NCI-H2081 treated with DMSO at 0.1 percent for 48 hours (cell line): Measurements from ENCODE around the gene TKT.

Experiments used
- DNase-seq: peaks from one replicate; lab custom pipeline; 2025; lab: John Stamatoyannopoulos, UW

The TKT gene

GRCh38 chr3:53224026-53224425 is 31.8 kb downstream of the TKT start:
- no peak for DNase-seq

- DNase-seq, result no peak
These were observed 32.3 kb downstream of the TKT start for GRCh38 chr3:53223541-53223966.

GRCh38 chr3:53223025-53223424 is 32.8 kb downstream of the TKT start:
- DNase-seq, result no peak

GRCh38 chr3:53222183-53222901 is 33.5 kb downstream of the TKT start:
- DNase-seq, result no peak

- no peak for DNase-seq
These were observed 34.0 kb downstream of the TKT start for GRCh38 chr3:53221827-53222182.

- DNase-seq, result no peak
These were observed 34.5 kb downstream of the TKT start for GRCh38 chr3:53221345-53221744.

DNA sequence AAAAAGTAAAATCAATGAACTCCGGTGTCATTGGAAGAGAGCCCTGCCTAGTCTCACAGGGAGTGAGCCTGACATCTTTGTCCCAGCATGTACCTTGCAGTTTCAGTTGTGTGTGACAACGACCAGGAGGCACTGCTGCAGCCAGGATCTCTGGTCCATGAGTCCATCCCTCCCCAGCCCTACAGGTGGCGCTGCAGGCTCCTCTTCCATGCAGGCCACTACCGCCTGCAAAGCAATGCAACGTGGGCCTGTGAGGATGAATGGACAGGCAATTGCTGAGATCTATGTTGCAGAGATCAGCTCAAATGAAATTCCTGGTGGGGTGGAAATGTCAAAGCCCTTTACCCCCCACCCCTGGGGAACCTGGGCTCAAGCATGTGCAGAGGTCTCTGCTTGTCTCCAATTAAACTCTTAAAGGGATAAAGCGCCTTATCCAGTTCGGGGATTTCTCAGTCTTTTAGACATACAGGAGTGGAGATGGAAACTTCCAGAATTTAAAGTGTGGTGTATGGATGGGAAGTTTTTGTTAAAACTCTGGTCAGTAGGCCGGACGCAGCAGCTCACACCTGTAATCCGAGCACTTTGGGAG is 35.8 kb downstream of the TKT start:
- no peak for DNase-seq

DNA sequence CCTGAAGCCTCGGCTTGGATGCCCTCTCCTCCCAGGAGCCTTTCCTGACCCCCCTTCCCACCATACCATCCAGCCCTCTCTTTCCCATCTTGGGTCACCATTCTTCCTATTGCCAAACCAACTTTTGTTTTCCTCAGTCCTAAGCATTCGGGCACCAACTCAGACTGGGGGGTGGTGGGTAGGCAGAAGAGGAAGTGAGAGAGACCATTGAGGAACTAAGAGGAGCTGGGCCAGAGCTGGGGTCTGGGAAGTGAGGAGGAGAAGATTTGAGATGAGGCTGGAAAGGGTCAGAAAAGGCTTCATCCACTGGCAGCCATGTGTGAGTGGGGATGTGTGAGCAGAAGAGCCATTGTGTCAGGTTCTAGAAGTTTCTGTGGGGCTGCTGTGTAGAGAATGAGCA is 37.7 kb downstream of the TKT start:
- DNase-seq, result no peak

DNA sequence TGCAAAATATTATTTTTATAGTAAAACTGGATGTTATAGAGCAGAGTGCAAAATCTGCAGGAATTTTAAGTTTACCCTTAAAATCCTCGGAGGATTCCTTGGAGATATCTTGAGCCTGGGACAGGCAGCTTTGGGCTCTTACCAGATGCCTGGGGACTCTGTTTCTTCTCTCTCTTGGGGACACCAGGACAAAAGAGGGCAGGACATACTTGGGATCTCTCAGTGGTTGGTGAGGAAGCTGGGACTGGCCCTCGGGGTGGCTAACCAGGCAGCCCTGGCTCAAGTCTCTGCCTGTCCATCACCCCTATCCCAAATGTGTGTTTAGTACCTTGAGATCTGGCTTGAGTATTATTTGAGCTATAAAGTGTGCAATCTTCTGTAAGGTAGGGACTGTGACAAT is 38.6 kb downstream of the TKT start:
- DNase-seq, result no peak

DNA sequence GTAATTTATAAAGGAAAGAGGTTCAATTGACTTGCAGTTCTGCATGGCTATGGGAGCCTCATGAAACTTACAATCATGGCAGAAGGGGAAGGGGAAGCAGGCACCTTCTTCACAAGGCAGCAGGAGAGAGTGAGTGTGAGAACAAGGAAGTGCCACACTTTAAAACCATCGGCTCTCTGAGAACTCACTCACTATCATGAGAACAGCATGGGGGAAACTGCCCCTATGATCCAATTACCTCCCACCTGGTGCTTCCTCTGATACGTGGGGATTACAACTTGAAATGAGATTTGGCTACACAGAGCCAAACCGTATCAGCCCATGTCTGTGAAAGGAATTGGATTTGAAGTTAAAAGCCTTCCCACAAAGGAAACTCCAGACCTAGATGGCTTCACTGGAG is 39.1 kb downstream of the TKT start:
- DNase-seq, result no peak

DNA sequence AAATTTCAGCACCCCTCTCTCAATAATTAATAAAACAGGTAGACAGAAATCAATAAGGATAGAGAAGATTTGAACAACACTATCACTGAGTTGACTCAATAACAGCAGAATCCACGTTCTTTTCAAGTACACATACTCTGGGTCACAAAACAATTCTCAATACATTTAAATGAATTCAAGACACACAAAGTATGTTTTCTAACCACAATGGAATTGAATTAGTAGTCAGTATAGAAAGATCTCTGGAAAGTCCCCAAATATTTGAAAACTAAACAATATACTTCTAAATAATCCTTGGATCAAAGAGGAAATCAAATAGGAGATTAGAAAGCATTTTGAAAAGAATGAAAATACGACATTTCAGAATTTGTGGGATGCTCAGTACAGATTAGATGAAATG is 40.0 kb downstream of the TKT start:
- DNase-seq, result no peak

GRCh38 chr3:53213276-53213675 is 42.5 kb downstream of the TKT start:
- DNase-seq, result no peak

DNA sequence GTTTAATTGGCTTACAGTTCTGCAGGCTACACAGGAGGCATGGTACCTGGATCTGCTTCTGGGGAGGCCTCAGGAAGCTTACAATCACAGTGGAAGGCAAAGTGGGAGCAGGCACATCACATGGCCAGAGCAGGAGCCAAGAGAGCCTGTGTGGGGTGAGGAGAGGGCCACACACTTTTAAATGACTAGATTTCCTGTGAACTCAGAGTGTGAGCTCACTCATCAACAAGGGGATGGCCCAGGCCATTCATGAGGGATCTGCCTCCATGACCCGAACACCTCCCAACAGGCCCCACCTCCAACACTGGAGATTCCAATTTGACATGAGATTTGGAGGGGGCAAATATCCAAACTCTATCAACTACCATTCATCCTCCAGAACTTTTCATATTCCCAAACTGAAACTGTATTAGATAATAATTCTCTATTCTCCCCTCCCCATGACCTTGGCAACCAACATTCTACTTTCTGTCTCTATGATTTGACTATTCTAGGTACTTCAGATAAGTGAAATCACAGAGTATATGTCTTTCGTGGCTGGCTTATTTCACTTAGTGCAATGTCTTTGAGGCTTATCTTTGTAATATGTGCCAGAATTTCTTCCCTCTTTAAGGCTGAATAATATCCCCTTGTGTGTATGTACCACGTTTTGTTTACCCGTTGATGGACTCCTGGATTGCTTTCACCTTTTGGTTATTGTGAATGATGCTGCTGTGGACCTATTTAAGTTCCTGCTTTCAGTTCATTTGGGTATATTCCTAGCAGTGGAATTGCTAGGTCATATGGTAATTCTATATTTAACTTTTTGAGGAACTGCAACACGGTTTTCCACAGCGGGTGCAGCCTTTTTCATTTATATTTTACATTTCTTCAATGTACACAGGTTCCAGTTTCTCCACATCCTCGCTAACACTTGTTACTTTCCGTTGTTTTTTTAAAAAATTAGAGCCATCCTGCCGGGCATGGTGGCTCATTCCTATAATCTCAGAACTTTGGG is 43.8 kb downstream of the TKT start:
- DNase-seq, result no peak

- no peak for DNase-seq
These were observed 53.3 kb downstream of the TKT start for GRCh38 chr3:53202331-53203015.

DNA sequence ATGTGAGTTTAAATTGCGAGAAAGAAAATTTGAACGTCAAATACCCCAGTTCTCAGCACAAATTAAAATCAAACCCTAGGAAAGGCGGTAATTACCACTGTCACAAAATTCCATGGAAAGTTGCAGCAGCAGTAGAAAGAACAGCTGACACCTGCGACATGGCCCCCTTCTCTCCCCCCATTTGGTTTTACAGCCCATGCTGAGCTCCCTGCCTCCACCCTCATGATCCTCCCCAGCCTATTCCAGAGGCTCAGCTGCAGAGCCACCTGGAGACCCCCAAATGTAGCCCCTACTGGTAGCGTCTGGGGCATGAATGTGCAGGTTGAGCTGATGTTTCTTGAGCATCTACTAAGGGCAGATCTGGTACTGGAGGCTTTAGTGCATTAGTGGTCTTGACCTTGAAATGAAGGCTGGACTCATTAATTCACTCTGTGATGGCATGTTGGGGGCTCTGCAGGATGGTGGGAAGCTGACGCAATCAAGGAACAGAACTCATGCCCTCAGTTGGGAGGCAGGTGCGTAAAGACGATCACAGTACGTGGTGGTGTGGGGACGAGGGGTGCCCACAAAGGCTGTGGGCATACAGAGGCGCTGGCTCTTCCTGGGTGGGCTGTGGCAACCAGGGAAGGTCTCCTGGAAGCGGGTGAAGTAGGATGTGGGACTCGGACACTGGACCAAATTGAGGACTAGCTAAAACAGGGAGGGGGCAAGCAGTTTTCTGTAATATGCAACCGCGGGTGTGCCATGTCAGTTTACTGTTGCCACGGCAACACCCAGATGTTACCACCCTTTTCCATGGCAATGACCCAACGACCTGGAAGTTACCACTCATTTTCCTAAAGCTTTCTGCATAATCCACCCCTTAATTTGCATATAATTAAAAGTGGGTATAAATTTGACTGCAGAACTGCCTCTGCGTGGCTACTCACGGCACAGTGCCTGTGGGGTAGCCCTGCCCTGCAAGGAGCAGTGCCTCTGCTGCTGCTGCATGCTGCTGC is 55.0 kb downstream of the TKT start:
- DNase-seq, result no peak

- no peak for DNase-seq
These were observed 56.0 kb downstream of the TKT start for GRCh38 chr3:53199834-53200233.

GRCh38 chr3:53198996-53199395 is 56.8 kb downstream of the TKT start:
- no peak for DNase-seq

DNA sequence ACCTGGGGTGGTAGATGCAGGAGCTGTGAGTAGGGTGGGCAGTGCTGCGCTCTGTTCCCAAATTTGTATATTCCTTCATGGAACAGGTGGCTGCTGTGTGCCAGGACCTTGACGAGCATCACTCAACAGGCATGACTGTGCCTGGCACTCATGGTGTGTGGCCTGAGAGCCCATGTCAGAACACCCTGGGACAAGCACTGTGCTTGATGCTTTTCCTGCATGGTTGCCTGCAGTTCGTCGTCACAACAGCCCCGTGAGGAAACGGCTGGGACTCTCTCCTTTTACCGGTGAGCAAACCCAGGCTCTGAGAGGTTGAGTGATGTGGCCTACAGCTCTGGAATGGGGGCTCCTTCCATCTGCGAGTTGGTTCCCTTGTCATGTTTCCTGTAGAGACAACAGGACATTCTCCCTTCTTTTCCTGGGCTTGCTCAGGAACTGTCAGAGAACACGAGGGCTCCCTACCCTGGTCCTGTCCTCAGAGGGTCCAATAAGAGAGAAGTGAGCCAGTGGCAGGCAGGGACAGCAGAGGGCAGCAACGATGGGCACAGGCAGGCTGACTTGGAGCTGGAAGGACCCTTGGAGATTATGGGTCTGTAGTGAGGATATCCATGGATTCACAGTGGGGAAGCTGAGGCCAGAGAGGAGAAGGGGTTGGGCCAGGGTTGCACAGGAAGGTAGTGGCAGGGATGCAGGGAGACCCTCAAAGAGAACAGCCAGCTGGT is 57.4 kb downstream of the TKT start:
- no peak for DNase-seq

DNA sequence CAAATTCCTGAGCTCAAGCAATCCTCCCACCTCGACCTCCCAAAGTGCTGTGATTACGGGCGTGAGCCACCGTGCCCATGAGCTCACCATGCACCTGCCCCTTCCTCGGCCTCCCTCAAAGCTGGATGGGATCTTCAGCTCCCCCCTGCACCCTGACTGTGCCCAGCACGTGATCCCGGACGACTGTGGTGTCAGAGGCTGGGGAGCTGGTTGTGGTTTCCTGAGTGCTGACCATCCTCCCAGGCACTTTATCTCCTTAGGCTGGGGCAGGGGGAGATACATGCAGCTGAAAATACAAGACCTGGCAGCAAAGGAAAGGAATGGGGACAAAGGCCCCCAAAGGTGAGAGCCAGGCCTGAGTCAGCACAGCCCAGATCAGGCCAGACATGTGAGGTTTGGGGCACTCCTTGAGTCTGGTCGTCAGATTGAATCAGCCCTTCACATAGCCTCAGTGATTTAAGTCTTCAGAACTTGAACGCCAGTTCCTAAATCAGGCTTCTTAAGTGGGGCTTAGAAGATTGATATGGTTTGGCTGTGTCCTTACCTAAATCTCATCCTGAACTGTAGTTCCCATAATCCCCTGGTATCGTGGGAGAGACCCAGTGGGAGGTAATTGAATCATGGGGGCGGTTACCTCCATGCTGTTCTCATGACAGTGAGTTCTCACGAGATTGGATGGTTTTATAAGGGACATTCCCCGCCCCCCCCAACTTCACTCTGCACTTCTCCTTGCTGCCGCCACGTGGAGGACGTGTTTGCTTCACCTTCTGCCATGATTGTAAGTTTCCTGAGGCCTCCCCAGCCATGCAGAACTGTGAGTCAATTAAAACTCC is 59.0 kb downstream of the TKT start:
- no peak for DNase-seq
